K562 (cell line): Measurements from ENCODE around the gene PPP1R37. TPM values are rescaled to one million over a fixed set of nuclear protein-coding genes. Genes with fewer than 3 reads are reported as not detected.

Experiments
- ATAC-seq: fragments of 200-7000 bp; cut with Tn5 transposase; 3 replicates; pipeline ENCODE4 v1.9.1; 2020; ENCODE audit warnings: moderate library complexity
- BruUV-seq: library from RNA; stranded (reverse); fragments of 400-500 nt; replicated peaks from 2 replicates; lab custom pipeline; 2021; lab: Mats Ljungman, UMichigan
- CTCF ChIA-PET: fragments of 300-600 bp; formaldehyde crosslinking; extraction: SDS; loops from one replicate; lab custom pipeline; 2021; ENCODE audit warnings: low intra/inter-chr PET ratio; lab: Yijun Ruan, JAX
- POLR2A ChIA-PET: fragments of 300-600, 350-650 bp; sonication (Branson Sonifier 250); formaldehyde crosslinking; extraction: SDS; loops from one replicate; lab custom pipeline; 2021; ENCODE audit warnings: antibody characterized with exemption, inconsistent platforms; lab: Yijun Ruan, JAX
- DNase-seq, 4 experiments: peaks; one replicate each; pipeline versions ENCODE4 v3.0.0 to v3.0.0-alpha.2; 2011 to 2018; ENCODE audit warnings: low spot score in 3 of 4, mixed read lengths in 3 of 4; ENCODE audit errors: extremely low read depth in 1 of 4
- FAIRE-seq: peaks from 2 replicates; lab custom pipeline; 2011; peaks lifted over from hg19 to GRCh38; lab: Jason Lieb, UNC
- H2AFZ ChIP-seq: 2 replicates; pipeline ENCODE4 v1.6.0; 2011; ENCODE audit warnings: low read depth, low read length, control low read depth, inconsistent platforms
- H3K27ac ChIP-seq: fragments of 200-600 bp; 3 replicates; pipeline ENCODE4 v1.8.0; 2011; ENCODE audit warnings: low read depth, mild to moderate bottlenecking, control low read depth, inconsistent platforms, low read length, moderate library complexity, mixed read lengths; ENCODE audit errors: extremely low read depth
- H3K27me3 ChIP-seq, 2 experiments: fragments of 300-600 bp in 1 of 2; 2 replicates in 1 of 2; 3 replicates in 1 of 2; pipeline versions ENCODE4 v1.6.0 to v1.8.0; 2011; ENCODE audit warnings: inconsistent platforms in 2 of 2, low read length in 2 of 2, mild to moderate bottlenecking in 1 of 2, mixed read lengths in 1 of 2, moderate library complexity in 1 of 2; ENCODE audit not compliant: control insufficient read depth in 2 of 2, insufficient read depth in 2 of 2
- H3K36me3 ChIP-seq: fragments of 300-600 bp; 3 replicates; pipeline ENCODE4 v1.8.0; 2011; ENCODE audit warnings: mild to moderate bottlenecking, low read length, inconsistent platforms; ENCODE audit not compliant: control insufficient read depth, insufficient read depth
- H3K4me1 ChIP-seq, 2 experiments: fragments of 200-600 bp in 1 of 2; replicated peaks in 1 of 2; 2 replicates in 1 of 2; 3 replicates in 1 of 2; pipeline versions ENCODE4 v1.5.1 to v1.8.0; 2011; ENCODE audit warnings: inconsistent platforms in 2 of 2, low read length in 2 of 2, mild to moderate bottlenecking in 1 of 2, mixed read lengths in 1 of 2, moderate library complexity in 1 of 2; ENCODE audit not compliant: control insufficient read depth in 2 of 2, insufficient read depth in 2 of 2
- H3K4me2 ChIP-seq: 2 replicates; pipeline ENCODE4 v1.6.1; 2011; ENCODE audit warnings: low read length, control low read depth, inconsistent platforms, mixed read lengths; ENCODE audit not compliant: insufficient read depth
- H3K4me3 ChIP-seq: fragments of 200-600 bp; sonication (generic), shearing (Covaris generic); 2 replicates; pipeline ENCODE4 v1.5.1; 2016; ENCODE audit warnings: control low read depth, inconsistent platforms
- H3K79me2 ChIP-seq: fragments of 200-600 bp; 3 replicates; pipeline ENCODE4 v1.8.0; 2011; ENCODE audit warnings: low read length, inconsistent platforms; ENCODE audit not compliant: control insufficient read depth, insufficient read depth
- H3K9ac ChIP-seq, 2 experiments: 2 replicates each; pipeline versions ENCODE4 v1.6.0 to v1.6.1; 2011; ENCODE audit warnings: low read depth in 2 of 2, low read length in 2 of 2, control low read depth in 1 of 2, inconsistent platforms in 1 of 2, mild to moderate bottlenecking in 1 of 2, mixed read lengths in 1 of 2; ENCODE audit not compliant: insufficient read depth in 1 of 2
- H3K9me1 ChIP-seq: one replicate; pipeline ENCODE4 v1.6.0; 2011; ENCODE audit warnings: inconsistent platforms, mild to moderate bottlenecking, low read length, moderate library complexity; ENCODE audit not compliant: control insufficient read depth, insufficient read depth
- H3K9me3 ChIP-seq: replicated peaks from 2 replicates; pipeline ENCODE4 v1.5.1; 2011; ENCODE audit warnings: low read depth, low read length, inconsistent platforms; ENCODE audit not compliant: control insufficient read depth, insufficient read depth
- H4K20me1 ChIP-seq: replicated peaks from 2 replicates; pipeline ENCODE4 v1.6.1; 2011; ENCODE audit warnings: low read length, inconsistent platforms, mixed read lengths; ENCODE audit not compliant: control insufficient read depth, insufficient read depth
- ATF1 ChIP-seq, 2 experiments: fragments of 450-650 bp in 1 of 2; IDR thresholded peaks; 2 replicates each; pipeline ENCODE4 v1.6.1; 2016; ENCODE audit warnings: missing compliant biosample characterization in 1 of 2, missing genetic modification characterization in 1 of 2
- BDP1 ChIP-seq: IDR thresholded peaks from 3 replicates; pipeline ENCODE4 v1.6.1; 2011; ENCODE audit not compliant: insufficient read length, insufficient read depth
- CHD1 ChIP-seq: fragments of 200-600 bp; sonication (generic); IDR thresholded peaks from one replicate; pipeline ENCODE4 v1.6.1; 2012; ENCODE audit warnings: mild to moderate bottlenecking, moderate library complexity, low read length, inconsistent platforms
- FOXA1 ChIP-seq: fragments of 450-650 bp; IDR thresholded peaks from 2 replicates; pipeline ENCODE4 v1.6.1; 2016; ENCODE audit warnings: mild to moderate bottlenecking, borderline replicate concordance
- FOXJ2 ChIP-seq: fragments of 200-800 bp; sonication (Bioruptor generic); IDR thresholded peaks from 2 replicates; pipeline ENCODE4 v1.6.1; 2016; ENCODE audit warnings: missing genetic modification characterization, missing compliant biosample characterization
- L3MBTL2 ChIP-seq: fragments of 450-650 bp; IDR thresholded peaks from 2 replicates; pipeline ENCODE4 v1.6.1; 2016; ENCODE audit warnings: mild to moderate bottlenecking, moderate library complexity
- NFRKB ChIP-seq: fragments of 450-650 bp; IDR thresholded peaks from 2 replicates; pipeline ENCODE4 v1.6.1; 2016; ENCODE audit warnings: low read depth
- POLR2A ChIP-seq: fragments of 450-650 bp; conservative IDR thresholded peaks from 2 replicates; pipeline ENCODE4 v1.6.1; 2016
- SAFB ChIP-seq: fragments of 200-400 bp; formaldehyde crosslinking; IDR thresholded peaks from 2 replicates; pipeline ENCODE4 v1.6.1; 2017; ENCODE audit warnings: low read depth, low read length, borderline replicate concordance
- STAG1 ChIP-seq: sonication (generic); formaldehyde crosslinking; IDR thresholded peaks from 2 replicates; pipeline ENCODE4 v1.5.0; 2020; ENCODE audit warnings: missing genetic modification reagents, borderline replicate concordance
- YY1 ChIP-seq, 3 experiments: IDR thresholded peaks; 2 replicates each; pipeline ENCODE4 v1.6.1; 2011; ENCODE audit warnings: low read length in 2 of 3, mild to moderate bottlenecking in 2 of 3, moderate library complexity in 2 of 3, borderline replicate concordance in 1 of 3, control low read depth in 1 of 3, low read depth in 1 of 3; ENCODE audit not compliant: insufficient read depth in 3 of 3, insufficient replicate concordance in 2 of 3, control insufficient read depth in 1 of 3, insufficient read length in 1 of 3; ENCODE audit errors: extremely low read depth in 1 of 3
- ZBTB34 ChIP-seq: fragments of 250-450 bp; sonication (Bioruptor Pico); IDR thresholded peaks from 2 replicates; pipeline ENCODE4 v1.8.0; 2021; ENCODE audit warnings: mild to moderate bottlenecking, moderate library complexity
- ZNF311 ChIP-seq: fragments of 250-450 bp; sonication (Bioruptor Pico); IDR thresholded peaks from 2 replicates; pipeline ENCODE4 v1.4.0; 2020; ENCODE audit warnings: mild to moderate bottlenecking, moderate library complexity
- WGBS: fragments of 100-300 bp; shearing (Covaris generic); methylation state at CpG from one replicate; pipeline ENCODE4 v1.1.6; 2016; ENCODE audit warnings: low coverage, mixed read lengths; ENCODE audit not compliant: insufficient coverage; ENCODE audit errors: missing lambda C conversion rate; 5-methylcytosine and 5-hydroxymethylcytosine counted together
- in situ Hi-C: fragments of 300-500 bp; cut with MboI; formaldehyde crosslinking; loops from 4 replicates; pipeline ENCODE4 v1.15.0; 2018; ENCODE audit warnings: inconsistent platforms, mixed read lengths
- intact Hi-C: fragments of 100-400 bp; cut with micrococcal nuclease; formaldehyde crosslinking; loops from 2 replicates; pipeline ENCODE4 v1.14.2; 2022
- polyA plus RNA-seq, 8 experiments: library from polyadenylated mRNA; depleted of rRNA in 4 of 8; stranded (reverse) in 5 of 8; unstranded in 3 of 8; fragments of >200 nt; fragmentation: Nextera tagmentation in 2 of 8; fragmentation: Illumina TruSeq in 1 of 8; extraction: Ambion mirVana in 2 of 8; extraction: Trizol in 1 of 8; gene quantifications; 2 replicates each; pipeline versions ENCODE4 v1.2.1 to v1.2.3, GENCODE V29; 2011 to 2014; ENCODE audit warnings: inconsistent platforms in 1 of 8, missing spikeins in 1 of 8
- total RNA-seq, 7 experiments: library from RNA; depleted of rRNA in 6 of 7; stranded (reverse); fragments of >200 nt in 6 of 7; fragmentation: Illumina TruSeq in 2 of 7; extraction: Trizol in 2 of 7; gene quantifications; 2 replicates each; pipeline versions ENCODE4 v1.2.1 to v1.2.3, GENCODE V29; 2011 to 2021; ENCODE audit warnings: low replicate concordance in 1 of 7
- TF ChIP-seq, protein P1 (sequence below): fragments of 250-450 bp; sonication (Bioruptor Pico); IDR thresholded peaks from 2 replicates; pipeline ENCODE4 v1.4.0; 2020

PPP1R37 gene
- total and polyA plus RNA-seq, 9 of the 15 experiments (the other 6 are each of a cell fraction or from before 2014, with no cell fraction given), result 0.04 to 20.3 (median 7.3) TPM

- Histone ChIP-seq H3K9me3 (no peaks in the 10 kb centered on the region), H3K4me3 (peak overlapping the region; percentile 77), H2AFZ (no peak overlapping the region), H3K27ac (peak overlapping the region; percentile 14; the same call in 2 of the 3 replicates), H3K36me3 (peaks cover 40% of the 10 kb centered on the region; the same call in 2 of the 3 replicates), H3K27me3 (no peaks in the 10 kb centered on the region), H3K9ac (peak overlapping the region; percentile 23 to 89; a peak in 3 of 4 replicates), H3K79me2 (peaks cover 35% of the 10 kb centered on the region), H4K20me1 (peaks cover 3% of the 10 kb centered on the region; the same call in 1 of the 2 replicates), H3K4me2 (peak overlapping the region; percentile 65), H3K9me1 (no peaks in the 10 kb centered on the region), H3K4me1 (peaks cover 22 to 59% of the 10 kb centered on the region in 2 experiments)
- FAIRE-seq, result peak; percentile 35
- in situ Hi-C loops, result no loop called here
- BruUV-seq, result no TSS peak
- no peak for DNase-seq
- ChIA-PET POLR2A (interaction anchor here (0.6 to 0.9 kb wide), 7 partner anchors 18 to 941 kb away, joined by 3 to 5 read pairs (median 3); partner anchors contain the start of gene PPP1R37), CTCF (interaction anchor here (0.7 kb wide), 1 partner anchor 298 kb away, joined by 3 read pairs; no protein-coding TSS in a partner anchor)
- WGBS, result 34% methylated on average over 11 of the region's 11 CpGs
- ATAC-seq, result no peak
- intact Hi-C loops, result no loop called here
- TF ChIP-seq FOXJ2, result no peak
- TF ChIP-seq ZNF311 (CRISPR knock-in tag), result no peak
- no peak for TF ChIP-seq SAFB
- TF ChIP-seq ZBTB34, result no peak
- TF ChIP-seq, protein P1, sequence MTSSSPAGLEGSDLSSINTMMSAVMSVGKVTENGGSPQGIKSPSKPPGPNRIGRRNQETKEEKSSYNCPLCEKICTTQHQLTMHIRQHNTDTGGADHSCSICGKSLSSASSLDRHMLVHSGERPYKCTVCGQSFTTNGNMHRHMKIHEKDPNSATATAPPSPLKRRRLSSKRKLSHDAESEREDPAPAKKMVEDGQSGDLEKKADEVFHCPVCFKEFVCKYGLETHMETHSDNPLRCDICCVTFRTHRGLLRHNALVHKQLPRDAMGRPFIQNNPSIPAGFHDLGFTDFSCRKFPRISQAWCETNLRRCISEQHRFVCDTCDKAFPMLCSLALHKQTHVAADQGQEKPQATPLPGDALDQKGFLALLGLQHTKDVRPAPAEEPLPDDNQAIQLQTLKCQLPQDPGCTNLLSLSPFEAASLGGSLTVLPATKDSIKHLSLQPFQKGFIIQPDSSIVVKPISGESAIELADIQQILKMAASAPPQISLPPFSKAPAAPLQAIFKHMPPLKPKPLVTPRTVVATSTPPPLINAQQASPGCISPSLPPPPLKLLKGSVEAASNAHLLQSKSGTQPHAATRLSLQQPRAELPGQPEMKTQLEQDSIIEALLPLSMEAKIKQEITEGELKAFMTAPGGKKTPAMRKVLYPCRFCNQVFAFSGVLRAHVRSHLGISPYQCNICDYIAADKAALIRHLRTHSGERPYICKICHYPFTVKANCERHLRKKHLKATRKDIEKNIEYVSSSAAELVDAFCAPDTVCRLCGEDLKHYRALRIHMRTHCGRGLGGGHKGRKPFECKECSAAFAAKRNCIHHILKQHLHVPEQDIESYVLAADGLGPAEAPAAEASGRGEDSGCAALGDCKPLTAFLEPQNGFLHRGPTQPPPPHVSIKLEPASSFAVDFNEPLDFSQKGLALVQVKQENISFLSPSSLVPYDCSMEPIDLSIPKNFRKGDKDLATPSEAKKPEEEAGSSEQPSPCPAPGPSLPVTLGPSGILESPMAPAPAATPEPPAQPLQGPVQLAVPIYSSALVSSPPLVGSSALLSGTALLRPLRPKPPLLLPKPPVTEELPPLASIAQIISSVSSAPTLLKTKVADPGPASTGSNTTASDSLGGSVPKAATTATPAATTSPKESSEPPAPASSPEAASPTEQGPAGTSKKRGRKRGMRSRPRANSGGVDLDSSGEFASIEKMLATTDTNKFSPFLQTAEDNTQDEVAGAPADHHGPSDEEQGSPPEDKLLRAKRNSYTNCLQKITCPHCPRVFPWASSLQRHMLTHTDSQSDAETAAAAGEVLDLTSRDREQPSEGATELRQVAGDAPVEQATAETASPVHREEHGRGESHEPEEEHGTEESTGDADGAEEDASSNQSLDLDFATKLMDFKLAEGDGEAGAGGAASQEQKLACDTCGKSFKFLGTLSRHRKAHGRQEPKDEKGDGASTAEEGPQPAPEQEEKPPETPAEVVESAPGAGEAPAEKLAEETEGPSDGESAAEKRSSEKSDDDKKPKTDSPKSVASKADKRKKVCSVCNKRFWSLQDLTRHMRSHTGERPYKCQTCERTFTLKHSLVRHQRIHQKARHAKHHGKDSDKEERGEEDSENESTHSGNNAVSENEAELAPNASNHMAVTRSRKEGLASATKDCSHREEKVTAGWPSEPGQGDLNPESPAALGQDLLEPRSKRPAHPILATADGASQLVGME (CRISPR knock-in tag), result no peak
- TF ChIP-seq YY1 (IDR thresholded peaks at IDR 0.05; ENCODE audit: borderline replicate concordance in 1 of 3, control insufficient read depth in 1 of 3, extremely low read depth in 1 of 3, insufficient read depth in 3 of 3, insufficient read length in 1 of 3, insufficient replicate concordance in 2 of 3, low read depth in 1 of 3, low read length in 2 of 3), result no peak
- TF ChIP-seq ATF1 (CRISPR knock-in tag; IDR thresholded peaks at IDR 0.05), result no peak
- no peak for TF ChIP-seq ATF1 (tag; IDR thresholded peaks at IDR 0.05)
- TF ChIP-seq POLR2A, result no peak
- no peak for TF ChIP-seq BDP1
- TF ChIP-seq CHD1, result no peak
- no peak for TF ChIP-seq NFRKB
- no peak for TF ChIP-seq FOXA1
- no peak for TF ChIP-seq L3MBTL2
- TF ChIP-seq STAG1 (CRISPR knock-in tag), result no peak
These were observed 18.2 kb upstream of the PPP1R37 start for GRCh38 chr19:45074744-45075300.
